B cell (primary cell): Measurements from ENCODE around the gene SYTL1. TPM values are rescaled to one million over a fixed set of nuclear protein-coding genes. Genes with fewer than 3 reads are reported as not detected.
A peak's percentile ranks its signal among the peaks of the same experiment; 100 is the strongest.

ENCODE experiments used
- ATAC-seq: fragments of 200-7000 bp; cut with Tn5 transposase; one replicate; pipeline ENCODE4 v1.10.0; 2021; ENCODE audit warnings: low read depth, mild to moderate bottlenecking, moderate number of reproducible peaks, moderate library complexity
- CTCF ChIA-PET: fragments of 350-600 bp; sonication (Branson Sonifier 250); formaldehyde crosslinking; loops from one replicate; lab custom pipeline; 2021; ENCODE audit warnings: antibody characterized with exemption, inconsistent platforms; lab: Charles Lee
- POLR2A ChIA-PET: fragments of 350-600 bp; sonication (Branson Sonifier 250); formaldehyde crosslinking; loops from one replicate; lab custom pipeline; 2021; ENCODE audit warnings: antibody characterized with exemption; lab: Charles Lee
- DNase-seq: peaks from one replicate; pipeline ENCODE4 v3.0.0; 2013
- H2AFZ ChIP-seq: 2 replicates; pipeline ENCODE4 v1.6.1; 2012; ENCODE audit warnings: mild to moderate bottlenecking, low read depth, low read length; ENCODE audit not compliant: insufficient read depth, poor library complexity, severe bottlenecking
- H3K27ac ChIP-seq, 2 donors: 1 replicate in 1 of 2; 2 replicates in 1 of 2; pipeline ENCODE4 v1.5.1; 2012 to 2013; ENCODE audit warnings: low read length in 2 of 2, mild to moderate bottlenecking in 2 of 2, moderate library complexity in 1 of 2
- H3K27me3 ChIP-seq, 4 experiments: fragments of 200-600 bp in 1 of 4; sonication (generic) in 1 of 4; replicated peaks in 1 of 4; 1 replicate in 2 of 4; 2 replicates in 2 of 4; pipeline versions ENCODE4 v1.6.1 to v1.7.0; 2013 to 2016; ENCODE audit warnings: low read length in 3 of 4, mild to moderate bottlenecking in 2 of 4, mixed read lengths in 1 of 4, moderate library complexity in 1 of 4; ENCODE audit not compliant: insufficient read depth in 4 of 4, control insufficient read depth in 3 of 4; ENCODE audit errors: control extremely low read depth in 1 of 4
- H3K36me3 ChIP-seq, 2 experiments: replicated peaks in 1 of 2; 1 replicate in 1 of 2; 2 replicates in 1 of 2; pipeline versions ENCODE4 v1.6.1 to v1.7.1; 2013; ENCODE audit warnings: low read length in 1 of 2; ENCODE audit not compliant: insufficient read depth in 2 of 2, control insufficient read depth in 1 of 2; ENCODE audit errors: control extremely low read depth in 1 of 2, extremely low read depth in 1 of 2
- H3K4me1 ChIP-seq, 2 donors: fragments of 200-600 bp in 1 of 2; sonication (generic) in 1 of 2; 1 replicate in 1 of 2; 2 replicates in 1 of 2; pipeline versions ENCODE4 v1.5.1 to v1.6.1; 2013 to 2017; ENCODE audit warnings: low read length in 2 of 2; ENCODE audit not compliant: control insufficient read depth in 2 of 2, insufficient read depth in 2 of 2
- H3K4me2 ChIP-seq: replicated peaks from 2 replicates; pipeline ENCODE3; 2012; ENCODE audit warnings: mild to moderate bottlenecking, low read depth, low read length; ENCODE audit not compliant: poor library complexity, severe bottlenecking
- H3K4me3 ChIP-seq, 5 experiments: fragments of 200-600 bp in 1 of 5; sonication (generic) in 1 of 5; 1 replicate in 3 of 5; 2 replicates in 2 of 5; pipeline versions ENCODE4 v1.5.1 to v1.7.0; 2011 to 2016; ENCODE audit warnings: low read length in 4 of 5, mild to moderate bottlenecking in 4 of 5, low read depth in 2 of 5, control low read depth in 1 of 5, moderate library complexity in 1 of 5; ENCODE audit not compliant: insufficient read depth in 1 of 5; ENCODE audit errors: control extremely low read depth in 1 of 5, extremely low read depth in 1 of 5
- H3K79me2 ChIP-seq: fragments of 200-600 bp; sonication (generic); one replicate; pipeline ENCODE4 v1.6.0; 2016; ENCODE audit warnings: low read length; ENCODE audit not compliant: control insufficient read depth, insufficient read depth
- H3K9ac ChIP-seq: fragments of 200-600 bp; sonication (generic); 2 replicates; pipeline ENCODE4 v1.6.1; 2017; ENCODE audit warnings: mild to moderate bottlenecking, low read length, moderate library complexity
- H3K9me3 ChIP-seq, 3 donors: one replicate each; pipeline versions ENCODE4 v1.6.1 to v1.7.1; 2013; ENCODE audit warnings: low read length in 2 of 3; ENCODE audit not compliant: control insufficient read depth in 2 of 3, insufficient read depth in 1 of 3; ENCODE audit errors: control extremely low read depth in 1 of 3
- H4K20me1 ChIP-seq: 2 replicates; pipeline ENCODE4 v1.6.0; 2012; ENCODE audit warnings: mild to moderate bottlenecking, low read length; ENCODE audit not compliant: insufficient read depth, control insufficient read depth, poor library complexity, severe bottlenecking
- H3K27ac Mint-ChIP-seq: one replicate; pipeline ENCODE4 v1.8.0; 2021; ENCODE audit warnings: mixed read lengths
- H3K27me3 Mint-ChIP-seq: one replicate; pipeline ENCODE4 v1.8.0; 2021; ENCODE audit warnings: mixed read lengths
- H3K4me1 Mint-ChIP-seq: one replicate; pipeline ENCODE4 v1.8.0; 2021; ENCODE audit warnings: mixed read lengths
- H3K4me3 Mint-ChIP-seq: one replicate; pipeline ENCODE4 v1.8.0; 2021; ENCODE audit warnings: mixed read lengths
- H3K9me3 Mint-ChIP-seq: one replicate; pipeline ENCODE4 v1.8.0; 2022; ENCODE audit warnings: mixed read lengths; ENCODE audit not compliant: insufficient read depth
- CTCF ChIP-seq: fragments of 200-600 bp; IDR thresholded peaks from one replicate; pipeline ENCODE4 v1.8.0; 2022; ENCODE audit warnings: antibody characterized with exemption, mild to moderate bottlenecking
- EZH2 ChIP-seq: IDR thresholded peaks from 2 replicates; pipeline ENCODE4 v1.6.1; 2012; ENCODE audit warnings: borderline replicate concordance, low read depth, mild to moderate bottlenecking, moderate library complexity, low read length; ENCODE audit not compliant: insufficient read depth, poor library complexity, severe bottlenecking
- WGBS: methylation state at CpG from one replicate; pipeline ENCODE4 v1.1.5; 2013; ENCODE audit warnings: missing lambda C conversion rate; ENCODE audit not compliant: insufficient coverage; 5-methylcytosine and 5-hydroxymethylcytosine counted together
- intact Hi-C: fragments of 100-400 bp; cut with micrococcal nuclease; formaldehyde crosslinking; loops from one replicate; pipeline ENCODE4 v1.10.0; 2022
- polyA plus RNA-seq: library from polyadenylated mRNA; depleted of rRNA; stranded (reverse); fragments of >200 nt; gene quantifications from 2 replicates; pipeline ENCODE4 v1.2.3, GENCODE V29; 2012
- total RNA-seq, 2 donors: library from RNA; stranded (reverse); fragments of 120-200 nt in 1 of 2; gene quantifications; 1 replicate in 1 of 2; 2 replicates in 1 of 2; pipeline versions ENCODE4 v1.2.3 to v1.2.4, GENCODE V29; 2013 to 2022

The SYTL1 gene
- total and polyA plus RNA-seq, 2 donors (not counting 1 experiment from before 2014, with no cell fraction given) = 159 to 444 TPM

- Histone ChIP-seq H3K4me1 (peaks cover 11 to 24% of the 10 kb centered on the region in 2 donors), H3K27me3 (no peaks in the 10 kb centered on the region), H3K27ac (no peak overlapping the region), H3K9me3 (peaks cover 0 to 4% (median 0%) of the 10 kb centered on the region in 3 donors), H3K4me3 (no peak overlapping the region), H3K4me2 (no peak overlapping the region), H4K20me1 (peaks cover 49% of the 10 kb centered on the region), H3K79me2 (peaks cover 69% of the 10 kb centered on the region), H3K36me3 (peaks cover 0 to 82% of the 10 kb centered on the region in 2 experiments), H3K9ac (no peak overlapping the region), H2AFZ (no peak overlapping the region)
- intact Hi-C loops = loop anchor here (1.0 to 2.0 kb wide), 2 partner anchors 24 to 56 kb away; no protein-coding TSS in a partner anchor
- DNase-seq (peak; percentile 73), ATAC-seq (peak; percentile 90)
- TF ChIP-seq CTCF = peak; percentile 87
- TF ChIP-seq EZH2 = no peak
- 81% methylated on average over 10 of the region's 11 CpGs for WGBS
- Mint-ChIP-seq H3K9me3 (no peaks in the 10 kb centered on the region), H3K4me1 (peaks cover 38% of the 10 kb centered on the region), H3K27me3 (no peaks in the 10 kb centered on the region), H3K27ac (peak overlapping the region; percentile 15), H3K4me3 (no peak overlapping the region)
- ChIA-PET POLR2A (interaction anchor here (0.9 to 1.7 kb wide), 2 partner anchors 9 to 10 kb away, joined by 4 to 5 read pairs; partner anchors contain the start of gene SYTL1), CTCF (interaction anchor here (0.6 to 7.2 kb wide), 38 partner anchors 9 to 1268 kb away, joined by 3 to 96 read pairs (median 8); partner anchors contain the start of genes CD164L2, GPR3, MAP3K6 and SYTL1)
These were observed 9.1 kb upstream of the SYTL1 start for GRCh38 chr1:27332536-27333281.
